Liver (tissue), 3 donors: ENCODE data around the gene EIF2AK3.
A peak's percentile ranks its signal among the peaks of the same experiment; 100 is the strongest.

Experiments
- EGR1 ChIP-seq, 2 donors: IDR thresholded peaks; 2 replicates each; pipeline ENCODE4 v1.6.1; 2016 to 2018; ENCODE audit warnings: antibody characterized with exemption in 2 of 2, low read depth in 2 of 2
- GABPA ChIP-seq, 2 donors: IDR thresholded peaks in 1 of 2; conservative IDR thresholded peaks in 1 of 2; 2 replicates each; pipeline ENCODE4 v1.6.1; 2016; ENCODE audit warnings: antibody characterized with exemption in 2 of 2, mild to moderate bottlenecking in 1 of 2, moderate library complexity in 1 of 2
- RAD21 ChIP-seq, 2 donors: IDR thresholded peaks; 2 replicates each; pipeline ENCODE4 v1.6.1; 2016; ENCODE audit warnings: antibody characterized with exemption in 2 of 2, mild to moderate bottlenecking in 2 of 2
- RXRA ChIP-seq, 2 donors: IDR thresholded peaks; 2 replicates each; pipeline ENCODE4 v1.6.1; 2017 to 2018; ENCODE audit warnings: antibody characterized with exemption in 2 of 2, mild to moderate bottlenecking in 1 of 2
- SP1 ChIP-seq: IDR thresholded peaks from 2 replicates; pipeline ENCODE4 v1.6.1; 2018; ENCODE audit warnings: antibody characterized with exemption, mild to moderate bottlenecking
- TAF1 ChIP-seq: conservative IDR thresholded peaks from 2 replicates; pipeline ENCODE4 v1.6.1; 2016; ENCODE audit warnings: antibody characterized with exemption, mild to moderate bottlenecking
- TF ChIP-seq, protein P1 (sequence below): fragments of 150-350 bp; IDR thresholded peaks from 2 replicates; pipeline ENCODE4 v1.5.1; 2017; ENCODE audit warnings: improper control_type of control experiment, low read depth, low read length; ENCODE audit not compliant: missing input control
- TF ChIP-seq, protein P2 (sequence below): IDR thresholded peaks from 2 replicates; pipeline ENCODE4 v1.6.1; 2016; ENCODE audit warnings: antibody characterized with exemption, mild to moderate bottlenecking
- donor health status: healthy.
- donor health status: healthy.

DNA sequence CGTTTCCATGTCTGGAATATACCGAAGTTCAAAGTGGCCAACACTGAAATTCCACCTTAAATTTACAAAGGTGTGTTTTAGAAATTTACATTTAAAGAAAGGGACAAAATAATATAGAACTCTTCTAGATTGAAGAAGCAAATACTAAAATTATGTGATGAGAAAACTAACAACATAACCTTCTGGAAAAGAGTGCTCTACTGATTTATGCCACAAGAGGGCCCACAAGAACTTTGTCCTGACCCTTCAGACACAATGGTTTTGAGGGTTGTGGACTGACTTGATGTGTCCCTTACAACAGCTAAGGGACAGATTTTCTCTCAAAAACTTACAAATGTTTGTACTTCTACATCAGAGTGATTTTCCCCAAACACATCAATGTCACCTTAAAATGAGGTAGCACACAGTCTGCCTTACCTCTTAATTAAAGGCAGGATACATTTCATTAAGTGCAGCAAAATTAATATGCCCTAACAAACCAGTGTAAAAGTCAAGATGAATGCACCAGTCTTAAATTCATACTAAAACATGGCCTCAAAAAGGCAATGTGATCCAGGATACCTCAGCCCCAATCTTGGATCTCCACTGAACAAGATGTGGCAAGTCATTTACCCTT is 36.2 kb downstream of the EIF2AK3 start:
- TF ChIP-seq TAF1 (no peak), RXRA (IDR thresholded peaks at IDR 0.05) (peak in 1 of 2 donors; percentile 26), GABPA (IDR thresholded peaks at IDR 0.05 in 1 of 2, conservative IDR thresholded peaks at IDR 0.05 in 1 of 2) (no peak), RAD21 (IDR thresholded peaks at IDR 0.05) (peak; percentile 91 to 94), SP1 (no peak), EGR1 (IDR thresholded peaks at IDR 0.05; ENCODE audit: low read depth in 2 of 2) (no peak)
- TF ChIP-seq, protein P1, sequence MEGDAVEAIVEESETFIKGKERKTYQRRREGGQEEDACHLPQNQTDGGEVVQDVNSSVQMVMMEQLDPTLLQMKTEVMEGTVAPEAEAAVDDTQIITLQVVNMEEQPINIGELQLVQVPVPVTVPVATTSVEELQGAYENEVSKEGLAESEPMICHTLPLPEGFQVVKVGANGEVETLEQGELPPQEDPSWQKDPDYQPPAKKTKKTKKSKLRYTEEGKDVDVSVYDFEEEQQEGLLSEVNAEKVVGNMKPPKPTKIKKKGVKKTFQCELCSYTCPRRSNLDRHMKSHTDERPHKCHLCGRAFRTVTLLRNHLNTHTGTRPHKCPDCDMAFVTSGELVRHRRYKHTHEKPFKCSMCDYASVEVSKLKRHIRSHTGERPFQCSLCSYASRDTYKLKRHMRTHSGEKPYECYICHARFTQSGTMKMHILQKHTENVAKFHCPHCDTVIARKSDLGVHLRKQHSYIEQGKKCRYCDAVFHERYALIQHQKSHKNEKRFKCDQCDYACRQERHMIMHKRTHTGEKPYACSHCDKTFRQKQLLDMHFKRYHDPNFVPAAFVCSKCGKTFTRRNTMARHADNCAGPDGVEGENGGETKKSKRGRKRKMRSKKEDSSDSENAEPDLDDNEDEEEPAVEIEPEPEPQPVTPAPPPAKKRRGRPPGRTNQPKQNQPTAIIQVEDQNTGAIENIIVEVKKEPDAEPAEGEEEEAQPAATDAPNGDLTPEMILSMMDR = peak; percentile 66
- TF ChIP-seq, protein P2, sequence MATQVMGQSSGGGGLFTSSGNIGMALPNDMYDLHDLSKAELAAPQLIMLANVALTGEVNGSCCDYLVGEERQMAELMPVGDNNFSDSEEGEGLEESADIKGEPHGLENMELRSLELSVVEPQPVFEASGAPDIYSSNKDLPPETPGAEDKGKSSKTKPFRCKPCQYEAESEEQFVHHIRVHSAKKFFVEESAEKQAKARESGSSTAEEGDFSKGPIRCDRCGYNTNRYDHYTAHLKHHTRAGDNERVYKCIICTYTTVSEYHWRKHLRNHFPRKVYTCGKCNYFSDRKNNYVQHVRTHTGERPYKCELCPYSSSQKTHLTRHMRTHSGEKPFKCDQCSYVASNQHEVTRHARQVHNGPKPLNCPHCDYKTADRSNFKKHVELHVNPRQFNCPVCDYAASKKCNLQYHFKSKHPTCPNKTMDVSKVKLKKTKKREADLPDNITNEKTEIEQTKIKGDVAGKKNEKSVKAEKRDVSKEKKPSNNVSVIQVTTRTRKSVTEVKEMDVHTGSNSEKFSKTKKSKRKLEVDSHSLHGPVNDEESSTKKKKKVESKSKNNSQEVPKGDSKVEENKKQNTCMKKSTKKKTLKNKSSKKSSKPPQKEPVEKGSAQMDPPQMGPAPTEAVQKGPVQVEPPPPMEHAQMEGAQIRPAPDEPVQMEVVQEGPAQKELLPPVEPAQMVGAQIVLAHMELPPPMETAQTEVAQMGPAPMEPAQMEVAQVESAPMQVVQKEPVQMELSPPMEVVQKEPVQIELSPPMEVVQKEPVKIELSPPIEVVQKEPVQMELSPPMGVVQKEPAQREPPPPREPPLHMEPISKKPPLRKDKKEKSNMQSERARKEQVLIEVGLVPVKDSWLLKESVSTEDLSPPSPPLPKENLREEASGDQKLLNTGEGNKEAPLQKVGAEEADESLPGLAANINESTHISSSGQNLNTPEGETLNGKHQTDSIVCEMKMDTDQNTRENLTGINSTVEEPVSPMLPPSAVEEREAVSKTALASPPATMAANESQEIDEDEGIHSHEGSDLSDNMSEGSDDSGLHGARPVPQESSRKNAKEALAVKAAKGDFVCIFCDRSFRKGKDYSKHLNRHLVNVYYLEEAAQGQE = no peak
